Cardiac muscle cell (in vitro differentiated cells and primary cell): Measurements from ENCODE around the gene DAPK3. TPM values are rescaled to one million over a fixed set of nuclear protein-coding genes. Genes with fewer than 3 reads are reported as not detected.
A peak's percentile ranks its signal among the peaks of the same experiment; 100 is the strongest.

Experiments used
- DNase-seq, 2 donors: peaks; one replicate each; pipeline versions ENCODE4 v3.0.0 to v3.0.0-alpha.2; 2010 to 2017; ENCODE audit warnings: low read depth in 1 of 2, low spot score in 1 of 2
- H3K27ac ChIP-seq: fragments of 200-600 bp; sonication (generic); 2 replicates; pipeline ENCODE4 v1.5.1; 2016
- H3K27me3 ChIP-seq: fragments of 200-600 bp; sonication (generic); 2 replicates; pipeline ENCODE4 v1.6.0; 2016; ENCODE audit warnings: control low read depth
- H3K36me3 ChIP-seq: fragments of 200-600 bp; sonication (generic); 2 replicates; pipeline ENCODE4 v1.5.1; 2016; ENCODE audit warnings: control low read depth
- H3K4me1 ChIP-seq: fragments of 200-600 bp; sonication (generic); 2 replicates; pipeline ENCODE4 v1.8.1; 2017; ENCODE audit warnings: low read depth, mild to moderate bottlenecking, mixed run types
- H3K4me3 ChIP-seq: fragments of 200-600 bp; sonication (generic); 2 replicates; pipeline ENCODE4 v1.5.1; 2016; ENCODE audit warnings: mild to moderate bottlenecking
- H3K9me3 ChIP-seq: fragments of 200-600 bp; sonication (generic); 2 replicates; pipeline ENCODE4 v1.5.1; 2017; ENCODE audit warnings: low read depth, mild to moderate bottlenecking, control low read depth
- polyA plus RNA-seq: library from polyadenylated mRNA; unstranded; fragments of >200 nt; fragmentation: Nextera tagmentation; extraction: Ambion mirVana; gene quantifications from 2 replicates; pipeline ENCODE4 v1.2.1, GENCODE V29; 2016
- total RNA-seq: library from RNA; depleted of rRNA; stranded (reverse); fragments of >200 nt; gene quantifications from 2 replicates; pipeline ENCODE4 v1.2.3, GENCODE V29; 2016
- TF ChIP-seq, protein P1 (sequence below): IDR thresholded peaks from 2 replicates; pipeline ENCODE4 v1.5.1; 2012; ENCODE audit warnings: low read depth, mild to moderate bottlenecking, low read length

DAPK3 gene
- total and polyA plus RNA-seq, 2 experiments from 2014 or later = 72.1 to 157 TPM

DNA sequence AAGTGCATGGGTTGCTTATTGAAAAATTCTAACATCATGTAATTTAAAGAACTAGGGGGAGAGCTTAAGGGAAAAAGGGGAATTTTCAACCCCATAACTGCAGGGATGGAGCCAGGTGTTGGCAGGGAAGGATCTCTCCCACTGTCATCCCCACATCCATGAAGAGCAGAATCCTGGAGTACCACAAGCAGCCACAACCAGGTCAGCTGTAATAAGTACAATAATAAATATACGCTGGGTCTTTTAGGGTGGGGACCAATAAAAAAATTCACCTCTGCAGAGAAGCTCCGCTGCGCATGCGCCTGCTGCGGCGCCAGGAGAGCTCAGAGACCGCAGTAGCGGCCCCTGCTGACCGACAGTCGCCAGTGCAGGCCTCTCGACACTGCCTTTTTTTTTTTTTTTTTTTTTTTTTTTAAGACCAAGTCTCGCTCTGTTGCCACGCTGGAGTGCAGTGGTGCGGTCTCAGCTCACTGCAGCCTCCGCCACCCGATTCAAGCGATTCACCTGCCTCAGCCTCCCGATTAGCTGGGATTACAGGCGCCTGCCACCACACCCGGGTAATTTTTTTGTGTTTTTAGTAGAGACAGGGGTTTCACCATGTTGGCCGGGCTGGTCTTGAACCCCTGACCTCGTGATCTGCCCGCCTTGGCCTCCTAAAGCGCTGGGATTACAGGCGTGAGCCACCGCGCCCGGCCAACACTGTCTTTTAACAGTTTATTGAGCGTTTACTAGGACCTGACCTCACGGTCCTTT is 16.9 kb upstream of the DAPK3 start:
- no peaks in the 10 kb centered on the region for H3K27me3 ChIP-seq
- H3K27ac ChIP-seq = no peak overlapping the region
- DNase-seq = peak; percentile 86 to 91
- no peaks in the 10 kb centered on the region for H3K9me3 ChIP-seq
- H3K4me3 ChIP-seq = no peak overlapping the region
- TF ChIP-seq, protein P1, sequence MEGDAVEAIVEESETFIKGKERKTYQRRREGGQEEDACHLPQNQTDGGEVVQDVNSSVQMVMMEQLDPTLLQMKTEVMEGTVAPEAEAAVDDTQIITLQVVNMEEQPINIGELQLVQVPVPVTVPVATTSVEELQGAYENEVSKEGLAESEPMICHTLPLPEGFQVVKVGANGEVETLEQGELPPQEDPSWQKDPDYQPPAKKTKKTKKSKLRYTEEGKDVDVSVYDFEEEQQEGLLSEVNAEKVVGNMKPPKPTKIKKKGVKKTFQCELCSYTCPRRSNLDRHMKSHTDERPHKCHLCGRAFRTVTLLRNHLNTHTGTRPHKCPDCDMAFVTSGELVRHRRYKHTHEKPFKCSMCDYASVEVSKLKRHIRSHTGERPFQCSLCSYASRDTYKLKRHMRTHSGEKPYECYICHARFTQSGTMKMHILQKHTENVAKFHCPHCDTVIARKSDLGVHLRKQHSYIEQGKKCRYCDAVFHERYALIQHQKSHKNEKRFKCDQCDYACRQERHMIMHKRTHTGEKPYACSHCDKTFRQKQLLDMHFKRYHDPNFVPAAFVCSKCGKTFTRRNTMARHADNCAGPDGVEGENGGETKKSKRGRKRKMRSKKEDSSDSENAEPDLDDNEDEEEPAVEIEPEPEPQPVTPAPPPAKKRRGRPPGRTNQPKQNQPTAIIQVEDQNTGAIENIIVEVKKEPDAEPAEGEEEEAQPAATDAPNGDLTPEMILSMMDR = peak; percentile 91
- peaks cover 13% of the 10 kb centered on the region for H3K36me3 ChIP-seq
- peaks cover 9% of the 10 kb centered on the region for H3K4me1 ChIP-seq

DNA sequence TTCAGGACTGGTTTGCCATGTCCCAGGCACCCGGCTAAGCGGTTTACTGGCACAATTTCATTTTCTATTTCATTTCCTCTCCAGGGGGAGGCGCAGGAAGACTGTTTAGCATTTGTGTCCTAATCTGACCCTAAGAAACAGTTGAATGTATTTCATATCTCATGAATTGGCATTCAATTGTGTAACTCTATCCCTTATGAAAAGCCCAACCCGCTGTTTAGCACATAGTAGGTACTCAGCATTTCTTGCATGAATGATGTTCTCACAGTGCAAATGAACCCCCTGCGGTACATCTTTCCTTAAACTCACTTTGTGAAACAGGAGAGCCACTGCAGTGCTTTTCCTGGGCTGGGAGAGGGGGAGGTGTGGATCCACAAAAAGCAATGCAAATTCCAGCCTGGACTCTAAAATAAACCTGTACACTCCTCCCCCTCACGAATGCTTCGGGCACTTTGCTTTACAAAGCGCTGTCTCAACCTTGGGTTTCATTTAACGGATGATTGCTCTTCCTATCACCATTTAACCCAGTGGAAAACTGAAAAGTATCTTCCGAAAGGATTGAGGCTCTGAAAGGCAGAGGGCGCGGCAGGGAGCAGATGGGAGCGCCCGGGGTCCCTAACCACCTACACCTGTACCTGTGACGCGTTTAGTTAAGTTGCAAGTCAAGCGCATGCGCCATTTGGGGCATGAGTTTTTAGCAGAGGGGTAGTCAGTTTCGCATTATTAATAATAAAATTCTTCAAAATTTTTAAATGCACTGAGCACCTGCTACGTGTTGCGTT is 15.6 kb upstream of the DAPK3 start:
- Histone ChIP-seq H3K27me3 (no peaks in the 10 kb centered on the region), H3K36me3 (peaks cover 26% of the 10 kb centered on the region), H3K9me3 (no peaks in the 10 kb centered on the region), H3K4me1 (peaks cover 9% of the 10 kb centered on the region), H3K27ac (peak overlapping the region; percentile 61), H3K4me3 (peak overlapping the region; percentile 85)
- TF ChIP-seq, protein P1 = peak; percentile 59
- DNase-seq = peak; percentile 78 to 87

DNA sequence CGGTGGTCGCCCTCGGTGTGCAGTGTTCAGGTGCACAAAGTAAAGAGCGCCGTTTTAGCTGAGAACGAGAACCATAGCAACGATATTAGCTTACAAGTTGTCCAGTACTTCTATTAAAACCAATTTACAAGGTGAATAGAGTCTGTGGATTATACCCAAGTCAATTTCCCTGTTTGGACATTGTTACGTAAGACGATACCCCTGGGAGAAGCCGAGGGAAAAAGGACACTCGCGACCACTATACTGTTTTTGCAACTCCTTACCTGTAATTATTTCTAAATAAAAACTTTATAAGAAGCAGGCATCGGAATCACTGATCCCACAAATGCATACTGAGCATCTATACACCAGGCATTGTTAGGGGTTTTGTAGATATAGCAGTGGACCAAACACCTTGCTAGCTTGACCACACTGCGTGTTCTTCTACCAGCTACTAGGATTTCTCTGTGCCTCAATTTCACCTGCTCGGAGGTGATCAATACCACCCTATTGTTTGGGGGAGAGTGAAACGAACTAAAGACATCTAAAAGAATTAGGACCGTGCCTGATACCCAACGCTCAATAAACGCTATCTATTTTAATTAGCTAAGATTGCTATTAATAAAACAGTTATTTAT is 14.9 kb upstream of the DAPK3 start:
- Histone ChIP-seq H3K36me3 (peaks cover 33% of the 10 kb centered on the region), H3K27me3 (no peaks in the 10 kb centered on the region), H3K4me1 (peaks cover 9% of the 10 kb centered on the region), H3K27ac (peak overlapping the region; percentile 61), H3K9me3 (no peaks in the 10 kb centered on the region), H3K4me3 (peak overlapping the region; percentile 85)
- no peak for DNase-seq
- TF ChIP-seq, protein P1 = no peak

DNA sequence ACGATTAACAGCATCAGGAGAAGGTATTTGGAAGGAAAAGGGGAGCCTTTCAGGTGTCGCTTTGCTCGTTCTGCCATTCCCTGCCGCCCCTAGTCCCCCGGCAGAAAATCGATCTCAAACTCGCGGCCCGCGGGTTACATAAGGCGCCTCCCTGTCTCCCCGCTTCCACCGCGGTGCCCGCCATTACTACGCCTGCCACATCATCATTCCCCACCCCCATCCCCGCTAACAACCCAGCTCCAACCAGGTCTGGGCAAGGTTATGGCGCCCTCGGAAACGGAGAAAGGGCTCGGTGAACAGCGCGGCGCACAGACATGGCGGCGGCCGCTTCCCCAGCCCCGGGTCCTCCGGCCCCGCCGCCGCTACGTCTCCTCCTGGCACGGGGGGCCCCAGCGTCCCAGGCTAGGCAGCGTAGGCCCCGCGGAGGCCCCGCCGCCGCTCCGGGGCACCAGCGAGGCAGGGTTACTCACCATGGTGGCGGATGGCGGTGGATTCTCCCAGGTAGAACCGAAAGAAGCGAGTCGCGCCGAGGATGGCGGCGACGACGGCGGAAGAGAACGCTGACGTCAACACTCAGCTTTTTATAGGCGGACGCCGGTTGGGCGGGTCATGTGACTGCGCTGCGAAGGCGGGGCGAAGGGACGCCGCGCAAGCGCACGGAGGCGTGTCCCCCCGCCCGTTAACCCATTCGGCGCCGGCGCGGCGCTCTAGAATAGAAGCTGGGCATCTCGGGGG is 14.2 kb upstream of the DAPK3 start, which contains the start of gene EEF2:
Gene EEF2 (minus strand): TSS at position 556 of the 735 bp plus-strand sequence. CDS start 83 bp downstream, at position 473.
- TF ChIP-seq, protein P1 = no peak
- peaks cover 9% of the 10 kb centered on the region for H3K4me1 ChIP-seq
- H3K27me3 ChIP-seq = no peaks in the 10 kb centered on the region
- peak within 1 kb of the TSS; percentile 91 for H3K27ac ChIP-seq
- peak within 1 kb of the TSS; percentile 85 for H3K4me3 ChIP-seq
- peak; percentile 92 to 94 for DNase-seq
- no peaks in the 10 kb centered on the region for H3K9me3 ChIP-seq
- peaks cover 40% of the 10 kb centered on the region for H3K36me3 ChIP-seq

DNA sequence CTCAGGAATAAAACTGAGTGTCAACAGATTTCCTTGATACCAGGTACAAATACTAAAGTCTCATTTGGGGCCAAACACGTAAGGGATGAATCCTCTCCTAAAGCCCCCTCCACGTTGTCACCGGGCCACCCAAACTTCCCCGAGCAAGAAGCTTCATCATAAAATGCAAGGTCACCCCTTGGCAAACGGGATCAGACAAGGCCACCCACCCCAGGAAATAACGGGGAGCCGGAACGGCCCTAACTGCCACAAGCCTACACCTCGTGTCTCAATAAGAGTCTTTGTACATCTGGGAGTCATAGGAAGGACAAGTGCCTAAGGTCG is 13.6 kb upstream of the DAPK3 start:
- TF ChIP-seq, protein P1 = no peak
- peaks cover 45% of the 10 kb centered on the region for H3K36me3 ChIP-seq
- peak overlapping the region; percentile 85 for H3K4me3 ChIP-seq
- no peaks in the 10 kb centered on the region for H3K27me3 ChIP-seq
- DNase-seq = no peak
- H3K27ac ChIP-seq = peak overlapping the region; percentile 91
- H3K9me3 ChIP-seq = no peaks in the 10 kb centered on the region
- H3K4me1 ChIP-seq = peaks cover 9% of the 10 kb centered on the region
